Urinary bladder (tissue), 4 donors: ENCODE results near the gene PSME2. TPM values are rescaled to one million over a fixed set of nuclear protein-coding genes. Genes with fewer than 3 reads are reported as not detected.

Source experiments
- DNase-seq: peaks from one replicate; pipeline ENCODE4 v3.0.0-alpha.2; 2015; ENCODE audit errors: extremely low spot score
- H3K27ac ChIP-seq: one replicate; pipeline ENCODE4 v1.5.1; 2013; ENCODE audit warnings: low read depth, mild to moderate bottlenecking, moderate library complexity
- H3K36me3 ChIP-seq: one replicate; pipeline ENCODE4 v1.6.1; 2013; ENCODE audit warnings: mild to moderate bottlenecking, moderate library complexity; ENCODE audit not compliant: insufficient read depth
- H3K4me1 ChIP-seq: one replicate; pipeline ENCODE4 v1.6.1; 2013; ENCODE audit warnings: mild to moderate bottlenecking, moderate library complexity; ENCODE audit not compliant: insufficient read depth
- H3K4me3 ChIP-seq: one replicate; pipeline ENCODE4 v1.5.1; 2013; ENCODE audit warnings: low read depth, low read length
- WGBS: extraction: QIAGEN DNeasy Blood & Tissue Kit; methylation state at CpG from one replicate; pipeline ENCODE4 v1.1.7; 2013; 5-methylcytosine and 5-hydroxymethylcytosine counted together
- polyA plus RNA-seq: library from polyadenylated mRNA; stranded (reverse); fragments of 200-250 nt; gene quantifications from one replicate; pipeline ENCODE4 v1.2.3, GENCODE V29; 2013
- total RNA-seq: library from RNA; depleted of rRNA; stranded (reverse); fragments of >200 nt; gene quantifications from one replicate; pipeline ENCODE4 v1.2.3, GENCODE V29; 2014
- donor health status: healthy with polysubstance abuse.
- donor health status: healthy.

Gene PSME2
- total and polyA plus RNA-seq, 2 donors = 67.9 to 97.7 TPM

- H3K4me1 ChIP-seq = no peaks in the 10 kb centered on the region
- no peak for DNase-seq
- H3K4me3 ChIP-seq = no peak overlapping the region
- no peak overlapping the region for H3K27ac ChIP-seq
- peaks cover 6% of the 10 kb centered on the region for H3K36me3 ChIP-seq
- 94% methylated on average over 16 of the region's 16 CpGs for WGBS
Observed at GRCh38 chr14:24151404-24152080, 5.1 kb upstream of the PSME2 start.

DNA sequence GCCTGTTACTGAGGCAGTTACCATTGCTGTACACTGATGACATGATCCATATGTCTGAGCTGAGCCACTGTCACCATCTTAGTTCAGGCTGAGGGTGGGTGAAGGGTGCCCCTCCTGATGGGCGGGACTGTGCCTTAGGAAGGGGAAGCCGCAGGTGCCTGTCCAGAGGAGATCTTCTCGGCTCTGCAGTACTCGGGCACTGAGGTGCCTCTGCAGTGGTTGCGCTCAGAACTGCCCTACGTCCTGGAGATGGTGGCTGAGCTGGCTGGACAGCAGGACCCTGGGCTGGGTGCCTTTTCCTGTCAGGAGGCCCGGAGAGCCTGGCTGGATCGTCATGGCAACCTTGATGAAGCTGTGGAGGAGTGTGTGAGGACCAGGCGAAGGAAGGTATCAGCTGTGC, 4.6 kb upstream of the PSME2 start:
- no peak for DNase-seq
- WGBS = 83% methylated on average over 9 of the region's 9 CpGs
- Histone ChIP-seq H3K4me1 (no peaks in the 10 kb centered on the region), H3K27ac (no peak overlapping the region), H3K36me3 (peaks cover 5% of the 10 kb centered on the region), H3K4me3 (no peak overlapping the region)

GRCh38 chr14:24150567-24150966, 4.2 kb upstream of the PSME2 start:
- Histone ChIP-seq H3K4me1 (no peaks in the 10 kb centered on the region), H3K36me3 (peaks cover 4% of the 10 kb centered on the region), H3K4me3 (no peak overlapping the region), H3K27ac (no peak overlapping the region)
- WGBS = 91% methylated on average over 9 of the region's 9 CpGs
- no peak for DNase-seq

- Histone ChIP-seq H3K36me3 (peaks cover 4% of the 10 kb centered on the region), H3K4me1 (no peaks in the 10 kb centered on the region), H3K4me3 (no peak overlapping the region), H3K27ac (no peak overlapping the region)
- WGBS = 93% methylated on average over 9 of the region's 9 CpGs
- DNase-seq = no peak
Observed at GRCh38 chr14:24150061-24150460, 3.7 kb upstream of the PSME2 start.

DNA sequence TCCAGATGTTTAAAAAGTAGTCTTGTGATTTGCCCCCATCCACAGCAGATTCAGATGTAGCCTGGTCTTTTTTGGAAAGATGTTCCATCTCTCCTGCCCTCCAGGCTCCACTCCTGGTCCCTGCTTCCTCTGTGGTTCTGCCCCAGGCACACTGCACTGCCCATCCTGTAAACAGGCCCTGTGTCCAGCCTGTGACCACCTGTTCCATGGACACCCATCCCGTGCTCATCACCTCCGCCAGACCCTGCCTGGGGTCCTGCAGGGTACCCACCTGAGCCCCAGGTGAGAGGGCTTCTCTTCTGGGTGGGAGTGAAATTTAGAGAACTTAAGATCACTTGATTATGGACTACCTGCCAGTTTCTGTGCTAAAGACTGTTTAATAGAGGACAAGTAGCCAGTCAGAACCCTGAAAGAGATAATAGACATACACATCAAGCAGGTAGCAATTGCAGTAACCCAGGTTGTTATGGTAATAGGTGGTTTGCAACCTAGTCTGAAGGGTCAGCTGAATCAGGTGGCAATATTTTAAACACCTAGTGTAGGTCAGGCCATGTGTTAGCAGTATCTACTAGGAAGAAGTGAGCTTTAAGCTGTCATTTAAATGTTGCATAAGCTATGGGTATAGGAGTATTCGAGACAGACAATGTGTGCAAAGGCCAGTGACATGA, 3.0 kb upstream of the PSME2 start:
- Histone ChIP-seq H3K4me3 (no peak overlapping the region), H3K36me3 (peaks cover 4% of the 10 kb centered on the region), H3K27ac (no peak overlapping the region), H3K4me1 (no peaks in the 10 kb centered on the region)
- DNase-seq = no peak
- WGBS = 93% methylated on average over 3 of the region's 3 CpGs

DNA sequence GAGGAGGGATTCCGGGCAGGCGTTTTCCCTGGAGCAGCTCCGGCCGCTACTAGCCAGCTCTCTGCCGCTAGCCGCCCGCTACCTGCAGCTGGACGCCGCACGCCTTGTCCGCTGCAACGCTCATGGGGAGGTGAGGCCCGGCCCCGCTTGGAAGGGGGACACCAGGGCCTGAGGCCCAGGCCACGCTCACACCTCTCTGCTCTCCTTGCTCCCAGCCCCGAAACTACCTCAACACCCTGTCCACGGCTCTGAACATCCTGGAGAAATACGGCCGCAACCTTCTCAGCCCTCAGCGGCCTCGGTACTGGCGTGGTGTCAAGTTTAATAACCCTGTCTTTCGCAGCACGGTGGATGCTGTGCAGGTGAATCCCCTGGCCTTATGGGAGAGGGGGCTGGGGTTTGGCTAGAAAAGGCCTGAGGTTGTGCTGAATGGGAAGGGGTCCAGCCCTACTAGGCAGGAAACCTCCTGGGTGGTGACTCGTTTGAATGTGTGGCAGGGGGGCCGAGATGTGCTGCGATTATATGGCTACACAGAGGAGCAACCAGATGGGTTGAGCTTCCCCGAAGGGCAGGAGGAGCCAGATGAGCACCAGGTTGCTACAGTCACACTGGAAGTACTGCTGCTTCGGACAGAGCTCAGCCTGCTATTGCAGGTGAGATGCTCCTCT, 1.5 kb upstream of the PSME2 start:
- Histone ChIP-seq H3K27ac (peak overlapping the region; percentile 52), H3K36me3 (peaks cover 4% of the 10 kb centered on the region), H3K4me1 (no peaks in the 10 kb centered on the region), H3K4me3 (peak overlapping the region; percentile 74)
- 6% methylated on average over 29 of the region's 29 CpGs for WGBS
- no peak for DNase-seq

- peak within 1 kb of the TSS; percentile 74 for H3K4me3 ChIP-seq
- WGBS = under 1% methylated on average over 57 of the region's 57 CpGs
- no peaks in the 10 kb centered on the region for H3K4me1 ChIP-seq
- H3K36me3 ChIP-seq = peaks cover 4% of the 10 kb centered on the region
- H3K27ac ChIP-seq = peak within 1 kb of the TSS; percentile 87
- DNase-seq = peak; percentile 97
Observed at GRCh38 chr14:24146978-24147760, 759 bp upstream of the PSME2 start, which contains the start of gene RNF31. Gene RNF31 (plus strand): TSS chr14:24147498. CDS start chr14:24147699, 201 bp downstream.

DNA sequence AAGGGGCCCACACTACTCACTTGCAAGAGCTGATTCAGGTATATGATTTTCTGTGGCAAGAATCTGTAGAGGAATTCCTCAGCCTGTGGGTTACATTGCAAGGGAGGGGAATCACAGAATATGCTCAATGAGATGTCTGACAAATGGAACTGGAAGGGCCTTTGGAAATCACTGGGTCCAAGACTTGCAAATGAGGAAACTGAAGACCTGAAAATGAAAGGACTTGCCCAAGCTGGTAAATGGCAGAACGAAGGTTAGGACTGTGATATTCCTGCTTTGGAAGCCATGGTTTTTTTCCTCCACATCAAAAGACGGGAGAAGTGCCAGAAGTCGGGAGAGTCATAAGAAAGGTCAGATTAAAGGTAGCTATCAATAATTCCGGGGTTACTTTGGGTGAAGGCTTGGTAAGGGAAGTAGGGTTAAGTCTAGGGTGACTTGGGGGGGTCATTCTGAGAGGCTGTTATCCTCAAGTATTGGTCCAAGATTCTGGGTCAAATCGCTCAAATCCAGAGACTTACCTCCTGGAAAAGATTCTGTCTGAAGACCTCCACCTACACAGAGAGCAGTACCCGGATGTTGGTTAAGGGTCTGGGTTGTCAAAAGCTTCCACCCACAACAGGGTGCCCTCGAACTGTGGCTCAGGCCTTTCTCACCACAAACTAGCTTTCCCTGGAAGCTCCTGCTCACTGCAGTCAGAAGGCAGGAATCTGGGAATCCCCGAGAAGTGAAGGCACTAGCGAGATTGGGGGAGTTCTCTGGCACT, 539 bp downstream of the PSME2 start:
- Histone ChIP-seq H3K4me3 (peak overlapping the region; percentile 56), H3K4me1 (no peaks in the 10 kb centered on the region), H3K27ac (peak overlapping the region; percentile 87), H3K36me3 (peaks cover 4% of the 10 kb centered on the region)
- WGBS = 18% methylated on average over 9 of the region's 9 CpGs
- DNase-seq = no peak

DNA sequence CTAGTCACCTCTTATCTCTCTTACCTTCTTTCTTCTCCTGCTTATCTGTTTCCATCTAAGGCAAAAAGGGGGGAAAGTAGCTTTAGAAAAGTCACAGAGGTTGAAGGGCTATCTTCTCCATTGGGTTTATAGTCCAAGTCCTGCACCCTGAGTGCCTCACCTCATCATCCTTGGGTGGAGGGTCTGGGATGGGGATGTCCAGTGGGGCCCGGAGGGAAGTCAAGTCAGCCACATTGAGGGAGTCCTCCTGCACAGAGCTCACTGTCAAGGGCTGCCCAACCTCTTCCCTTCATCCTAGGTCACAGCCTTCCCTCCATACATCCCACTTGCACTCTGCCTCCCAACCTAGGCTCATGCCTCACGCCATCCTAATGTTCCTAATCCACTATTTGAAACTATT, 1.2 kb downstream of the PSME2 start:
- 91% methylated on average over 2 of the region's 2 CpGs for WGBS
- no peak for DNase-seq
- H3K4me1 ChIP-seq = no peaks in the 10 kb centered on the region
- no peaks in the 10 kb centered on the region for H3K36me3 ChIP-seq
- no peak overlapping the region for H3K27ac ChIP-seq
- no peak overlapping the region for H3K4me3 ChIP-seq

DNA sequence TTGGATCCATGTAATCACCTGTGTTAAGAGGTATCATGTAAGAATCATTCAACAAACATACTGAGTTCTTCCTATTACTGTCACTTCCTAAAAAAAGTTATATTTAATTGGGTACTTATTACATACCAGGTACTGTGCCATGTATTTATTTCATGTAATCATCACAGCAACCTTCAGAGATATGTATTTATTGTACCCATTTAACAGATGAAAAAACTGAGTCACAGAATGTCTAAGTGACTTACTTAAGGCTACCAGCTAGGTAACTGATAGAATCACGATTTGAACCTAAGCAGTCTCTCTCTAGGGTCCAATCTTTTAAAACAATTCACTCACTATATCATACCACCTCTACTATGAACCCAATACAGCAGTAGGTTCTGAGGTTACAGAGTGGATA, 2.0 kb downstream of the PSME2 start:
- no peak for DNase-seq
- Histone ChIP-seq H3K27ac (no peak overlapping the region), H3K36me3 (no peaks in the 10 kb centered on the region), H3K4me3 (no peak overlapping the region), H3K4me1 (no peaks in the 10 kb centered on the region)
- WGBS = 94% methylated on average over 1 of the region's 1 CpG

- Histone ChIP-seq H3K27ac (no peak overlapping the region), H3K4me1 (no peaks in the 10 kb centered on the region), H3K36me3 (no peaks in the 10 kb centered on the region), H3K4me3 (no peak overlapping the region)
- WGBS = 94% methylated on average over 2 of the region's 2 CpGs
- DNase-seq = no peak
Observed at GRCh38 chr14:24143511-24143910, 2.9 kb downstream of the PSME2 start.

- Histone ChIP-seq H3K4me3 (peak within 1 kb of the TSS; percentile 54), H3K4me1 (no peaks in the 10 kb centered on the region), H3K36me3 (peaks cover 1% of the 10 kb centered on the region), H3K27ac (peak within 1 kb of the TSS; percentile 77)
- DNase-seq = peak; percentile 99
- WGBS = under 1% methylated on average over 65 of the region's 65 CpGs
Observed at GRCh38 chr14:24141097-24141880, 5.1 kb downstream of the PSME2 start, which contains the start of gene EMC9. Gene EMC9 (minus strand): TSS chr14:24141591. CDS start chr14:24141304, 287 bp downstream.
